Stimulated activated CD8-positive, alpha-beta memory T cell treated with anti-CD3 and anti-CD28 coated beads, Interleukin-15, amount 100 ng/mL, for 24 hours (primary cell): Measurements from ENCODE around the gene TMEM120A.
"Not testable (repeated sequence)": the region's sequence is repeated elsewhere in the genome, so short reads cannot be mapped to it uniquely, and the experiment has no call there.

Experiments
- DNase-seq: peaks from one replicate; pipeline ENCODE4 v3.0.0-alpha.2; 2020; ENCODE audit warnings: low read depth

The TMEM120A gene

DNA sequence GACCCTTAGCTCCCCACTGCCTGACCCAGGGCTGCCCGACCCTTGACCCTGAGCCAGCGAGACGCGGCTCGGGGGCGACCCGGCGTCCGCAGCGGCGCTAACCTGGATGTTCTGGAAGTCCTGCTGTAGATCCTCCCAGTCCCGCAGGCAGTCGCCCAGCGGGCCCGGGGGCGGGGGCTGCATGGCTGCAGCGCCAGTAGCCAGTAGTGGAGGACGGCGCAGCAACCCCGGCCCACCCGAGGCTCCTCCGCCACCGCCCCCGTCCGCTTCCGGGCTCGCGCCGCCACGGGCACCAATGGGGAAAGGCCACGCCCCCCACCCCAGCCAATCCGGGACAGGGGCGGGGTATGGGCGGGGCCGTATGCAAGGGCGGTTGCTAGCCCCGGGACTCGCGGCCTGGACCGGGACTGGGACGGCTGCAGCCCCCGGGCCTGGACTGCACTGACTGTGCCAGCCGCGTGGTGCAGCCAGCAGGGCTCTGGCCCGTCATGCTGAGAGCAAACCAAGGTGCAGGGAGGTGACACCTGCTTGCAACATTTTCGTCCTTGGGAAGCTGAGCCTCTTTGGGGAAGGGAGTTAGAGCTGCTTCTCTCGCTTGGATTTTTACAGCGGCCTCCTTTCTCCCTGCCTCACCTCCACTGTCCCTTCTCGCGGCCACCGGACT, at the start of gene TMEM120A:
Gene TMEM120A, minus strand, starts transcription at position 208 of the 664 bp plus-strand sequence. Its CDS starts 25 bp downstream, at position 183.
- peak; percentile 92 for DNase-seq

DNA sequence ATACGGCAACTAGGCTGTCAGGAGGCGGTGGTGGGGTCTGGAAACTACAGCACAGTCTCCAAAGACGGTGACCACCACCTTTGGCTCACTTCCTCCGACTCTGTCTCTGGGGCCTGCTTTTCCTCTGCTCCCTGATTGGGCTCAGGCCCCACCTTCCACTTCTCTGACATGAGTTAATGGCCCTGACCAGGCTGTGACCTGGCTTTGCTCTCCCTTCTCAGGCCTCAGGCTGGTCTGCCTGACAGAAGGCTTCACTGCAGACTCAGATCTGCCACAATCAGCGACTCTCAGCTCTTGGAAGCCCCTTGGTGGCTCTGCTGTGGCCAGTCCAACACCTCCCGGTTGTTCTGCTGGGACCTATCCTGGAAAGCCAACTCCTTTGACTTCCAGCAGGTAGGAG, 45.7 kb upstream of the TMEM120A start:
- DNase-seq = no peak

GRCh38 chr7:76037310-76037709, 42.9 kb upstream of the TMEM120A start:
- no peak for DNase-seq

- DNase-seq = no peak
Observed at GRCh38 chr7:76031964-76032363, 37.6 kb upstream of the TMEM120A start.

GRCh38 chr7:76029682-76030081, 35.3 kb upstream of the TMEM120A start:
- DNase-seq = not testable (repeated sequence)

GRCh38 chr7:76023002-76023401, 28.6 kb upstream of the TMEM120A start:
- DNase-seq = no peak

DNA sequence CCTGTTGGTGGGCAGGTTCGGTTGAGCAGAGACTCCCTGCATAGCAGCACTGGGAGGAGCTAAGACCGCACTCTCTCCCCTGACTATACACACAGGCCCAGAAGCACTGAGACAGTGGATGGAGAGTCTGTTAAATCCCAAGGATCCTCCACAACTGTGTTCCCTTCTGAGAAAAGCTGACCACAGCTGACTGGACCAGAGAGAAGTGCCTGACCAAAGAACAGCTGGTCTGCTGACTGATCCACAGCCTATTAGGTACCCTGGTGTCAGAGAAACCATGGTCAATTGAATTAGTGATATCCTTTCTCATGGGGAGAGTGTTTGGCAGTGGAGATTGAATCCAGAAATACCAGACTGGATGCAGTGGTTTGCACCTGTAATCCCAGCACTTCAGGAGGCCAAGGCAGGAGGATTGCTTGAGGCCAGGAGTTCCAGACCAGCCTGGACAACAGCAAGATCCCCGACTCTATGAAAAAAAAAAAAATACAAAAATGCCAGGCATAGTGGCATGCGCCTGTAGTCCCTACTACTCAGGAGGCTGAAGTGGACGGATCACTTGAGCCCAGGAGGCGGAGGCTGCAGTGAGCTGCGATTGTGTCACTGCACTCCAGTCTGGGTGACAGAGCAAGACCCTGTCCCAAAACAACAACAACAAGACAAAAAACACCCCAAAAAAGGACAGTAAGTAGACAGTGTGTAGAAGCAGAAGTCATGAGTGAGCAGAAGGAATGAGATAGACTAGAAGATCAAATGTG, 27.8 kb upstream of the TMEM120A start:
- no peak for DNase-seq

DNA sequence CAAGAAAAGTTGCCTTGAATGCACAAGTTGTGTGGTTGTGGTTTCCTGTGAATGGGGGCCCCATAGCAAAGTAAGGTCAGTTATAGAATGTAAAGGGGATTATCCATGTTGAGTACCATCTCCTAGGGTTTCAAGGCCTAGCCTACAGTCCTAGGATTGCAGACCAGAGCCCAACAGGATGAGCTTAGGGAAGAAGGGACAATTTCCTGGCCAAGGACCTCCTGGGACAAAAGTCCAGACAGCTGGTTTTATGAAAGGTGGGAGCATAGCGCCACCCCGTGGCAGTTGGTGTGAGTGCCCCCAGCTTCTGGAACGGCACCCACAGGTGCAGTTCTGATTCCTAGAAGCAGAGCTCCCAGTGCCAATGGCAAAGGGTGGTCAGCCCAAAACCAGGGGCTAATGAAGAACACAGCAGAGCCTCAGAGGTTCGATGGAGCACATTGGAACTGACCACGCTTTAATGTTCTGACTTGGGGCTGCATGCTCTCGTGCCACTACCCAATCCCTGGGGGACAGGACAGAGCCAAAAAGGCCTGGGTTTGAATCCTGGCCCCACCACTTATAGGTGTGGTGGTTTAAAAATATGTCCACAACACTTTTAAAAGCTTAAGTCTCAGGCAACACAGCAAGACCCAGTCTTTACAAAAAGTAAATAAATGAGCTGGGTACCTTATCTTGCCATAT, 25.8 kb upstream of the TMEM120A start:
- DNase-seq = peak; percentile 47

GRCh38 chr7:76018520-76018919, 24.1 kb upstream of the TMEM120A start:
- not testable (repeated sequence) for DNase-seq

GRCh38 chr7:76016191-76016947, 22.0 kb upstream of the TMEM120A start:
- no peak for DNase-seq

- DNase-seq = no peak
Observed at GRCh38 chr7:76011442-76011861, 17.1 kb upstream of the TMEM120A start.

DNA sequence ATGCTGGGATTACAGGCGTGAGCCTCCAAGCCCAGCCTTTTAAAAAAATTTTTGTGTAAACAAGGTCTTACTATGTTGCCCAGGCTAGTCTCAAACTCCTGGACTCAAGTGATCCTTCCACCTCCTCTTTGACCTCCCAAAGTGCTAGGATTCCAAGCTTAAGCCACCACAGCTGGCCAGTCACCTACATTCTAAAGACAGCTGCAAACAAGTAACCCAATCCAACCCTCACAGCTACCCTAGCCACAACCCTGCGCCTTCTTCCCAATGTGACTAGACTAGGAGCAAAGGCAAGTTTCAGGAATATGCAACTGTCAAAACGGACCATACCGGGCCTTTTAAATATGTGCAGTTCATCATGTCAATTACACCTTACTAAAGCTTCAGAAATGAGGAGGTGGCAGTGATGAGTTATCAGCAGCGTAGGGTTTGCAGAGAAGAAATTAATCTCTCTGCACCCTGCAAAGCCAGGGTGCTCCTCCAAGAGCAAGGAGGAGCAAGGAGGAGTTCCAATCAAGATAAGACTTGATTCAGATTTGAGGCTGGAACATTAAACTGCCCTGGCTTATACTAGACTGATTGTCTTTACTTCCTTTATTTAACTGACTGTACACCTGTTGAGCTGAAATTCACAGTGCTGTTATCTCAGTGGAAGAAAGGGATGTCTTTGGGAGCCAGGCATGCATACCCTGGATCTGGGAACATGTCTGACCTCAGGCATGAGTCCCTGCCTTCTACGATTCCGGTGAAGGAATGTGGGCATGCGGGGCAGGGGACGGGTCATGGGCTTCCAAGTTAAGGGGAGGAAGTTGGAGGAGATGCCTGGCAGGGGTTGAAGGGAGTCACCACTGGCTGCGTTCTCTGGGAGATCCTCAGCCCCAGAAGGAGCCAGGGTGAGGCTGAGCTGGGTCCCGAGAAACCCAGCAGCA, 15.5 kb upstream of the TMEM120A start:
- DNase-seq = no peak

GRCh38 chr7:76008156-76008687, 13.8 kb upstream of the TMEM120A start:
- DNase-seq = no peak

DNA sequence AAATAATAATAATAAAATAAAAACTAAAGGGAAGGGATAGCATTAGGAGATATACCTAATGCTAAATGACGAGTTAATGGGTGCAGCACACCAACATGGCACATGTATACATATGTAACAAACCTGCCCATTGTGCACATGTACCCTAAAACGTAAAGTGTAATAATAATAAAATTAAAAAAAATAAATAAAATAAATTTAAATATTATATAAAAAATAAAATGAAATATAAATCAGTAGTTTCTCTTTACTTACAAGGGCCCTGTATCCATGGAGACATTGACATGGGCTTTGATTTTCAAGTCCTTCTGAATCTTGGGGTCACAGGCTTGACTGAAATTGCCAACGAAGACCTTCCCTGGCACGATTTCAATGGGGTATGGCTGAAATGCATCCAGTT, 10.6 kb upstream of the TMEM120A start:
- DNase-seq = not testable (repeated sequence)

DNA sequence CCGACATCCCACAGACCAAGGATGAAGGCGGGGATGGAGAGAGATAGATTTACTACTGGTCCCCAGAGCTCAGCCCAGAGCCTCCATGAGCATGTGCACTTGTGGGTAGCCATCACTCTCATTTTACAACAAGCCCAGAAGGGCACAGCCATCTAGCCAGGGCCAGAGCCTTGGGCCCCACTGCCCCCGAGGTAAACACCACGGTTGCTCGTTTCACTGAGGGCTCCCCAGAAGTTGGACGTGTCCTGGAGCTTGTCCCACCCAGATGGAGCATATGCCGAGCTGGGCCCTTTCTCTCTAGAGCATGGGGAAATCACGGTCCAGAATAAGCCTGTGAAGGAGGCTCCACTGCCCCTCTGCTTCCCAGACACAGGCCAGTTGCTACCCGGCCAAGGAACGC, 9.0 kb upstream of the TMEM120A start:
- DNase-seq = no peak

DNA sequence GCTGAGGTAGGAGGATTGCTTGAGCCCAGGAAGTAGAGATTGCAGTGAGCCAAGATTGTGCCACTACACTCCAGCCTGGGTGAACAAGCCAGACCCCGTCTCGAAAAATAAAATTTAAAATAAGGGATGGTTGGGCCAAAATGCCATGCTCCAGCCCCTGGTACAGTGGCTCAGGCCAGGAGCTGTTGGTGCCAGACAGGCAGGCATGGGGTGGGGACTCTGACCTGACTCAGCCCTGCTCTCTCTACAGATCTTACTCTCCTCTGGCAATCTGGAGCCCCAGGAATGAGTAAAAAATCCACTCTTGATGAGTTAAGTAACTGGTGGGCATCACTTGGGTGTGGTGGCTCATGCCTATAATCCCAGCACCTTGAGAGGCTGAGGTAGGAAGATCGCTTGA, 8.4 kb upstream of the TMEM120A start:
- no peak for DNase-seq

- DNase-seq = no peak
Observed at GRCh38 chr7:76002139-76002538, 7.7 kb upstream of the TMEM120A start.

- DNase-seq = no peak
Observed at GRCh38 chr7:76000566-76000965, 6.2 kb upstream of the TMEM120A start.

DNA sequence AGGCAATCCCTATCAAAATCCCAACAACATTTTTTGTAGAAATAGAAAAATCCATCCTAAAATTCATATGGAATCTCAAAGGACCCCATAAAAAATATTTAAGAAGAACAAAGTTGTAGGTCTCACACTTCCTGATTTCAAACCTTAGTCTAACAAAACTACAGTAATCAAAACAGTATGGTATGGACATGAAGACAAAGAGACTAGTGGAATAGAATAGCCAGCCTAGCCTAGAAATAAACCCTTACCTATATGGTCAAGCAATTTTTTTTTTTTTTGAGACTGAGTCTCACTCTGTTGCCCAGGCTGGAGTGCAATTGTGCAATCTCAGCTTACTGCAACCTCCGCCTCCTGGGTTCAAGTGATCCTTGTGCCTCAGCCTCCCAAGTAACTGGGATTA, 3.6 kb upstream of the TMEM120A start:
- no peak for DNase-seq

GRCh38 chr7:75996476-75996875, 2.1 kb upstream of the TMEM120A start:
- no peak for DNase-seq

DNA sequence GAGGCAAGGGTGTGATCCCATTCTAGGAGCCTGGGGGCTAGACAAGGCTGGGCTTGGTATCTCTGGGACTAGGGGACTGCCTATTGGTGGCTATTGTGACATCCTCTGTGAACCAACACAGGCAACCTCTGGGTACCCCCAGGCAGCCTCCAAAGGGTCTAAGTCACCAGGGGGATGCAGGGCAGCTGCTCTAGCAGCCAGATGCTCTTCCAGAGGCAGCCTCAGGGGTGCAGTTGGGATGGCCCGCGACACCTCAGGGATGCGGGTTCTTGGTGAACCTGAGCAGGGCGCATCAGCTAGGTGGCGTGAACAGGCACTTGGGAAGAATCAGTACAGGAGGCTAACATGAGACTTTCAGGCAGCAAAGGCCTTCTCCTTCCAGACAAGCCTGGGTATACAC, 1.6 kb upstream of the TMEM120A start:
- no peak for DNase-seq
